Measurements from ENCODE around the gene REG1B.

DNA sequence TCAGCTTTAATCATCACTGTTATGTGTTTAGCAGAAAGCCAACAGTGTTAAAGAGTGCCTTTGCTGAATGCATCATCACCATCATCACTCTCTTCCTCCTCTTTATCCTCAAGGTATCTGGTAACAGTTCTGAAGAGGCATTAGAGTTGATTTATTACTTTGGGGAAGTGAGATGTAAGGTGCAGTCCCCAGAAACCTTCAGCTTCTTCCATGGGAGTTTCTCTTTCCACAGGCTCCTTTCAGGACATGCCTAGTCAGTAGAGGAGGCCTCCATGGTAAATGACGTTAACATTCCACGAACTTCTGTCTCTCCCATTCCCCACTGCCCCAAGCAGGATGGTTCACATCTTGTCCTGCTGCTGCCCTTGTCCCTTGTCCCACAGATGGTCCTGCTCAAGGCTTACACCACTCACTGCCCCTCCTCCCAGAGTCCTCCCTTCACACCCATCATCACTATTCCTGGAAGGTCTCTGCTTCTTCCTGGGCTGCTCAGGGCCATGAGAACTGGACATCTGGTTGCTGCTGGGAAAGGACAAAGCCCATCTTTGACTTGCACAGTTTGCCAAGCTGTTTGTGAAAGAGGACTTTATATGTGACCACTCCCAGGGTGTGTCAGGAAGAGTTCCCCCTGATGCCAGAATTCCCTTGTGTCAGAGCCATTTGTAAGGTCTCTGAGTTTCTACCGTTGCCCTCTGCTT lies 27.2 kb upstream of the REG1B start:
- TF ChIP-seq POLR2A (IDR thresholded peaks at IDR 0.05; ENCODE audit: low read depth, low read length) (no peak), POLR2AphosphoS5 (IDR thresholded peaks at IDR 0.05; ENCODE audit: low read depth, low read length) (no peak)

Data from GM12892 (cell line).